ENCODE measurements around the gene HSFX4.
A peak's percentile ranks its signal among the peaks of the same experiment; 100 is the strongest.
"Not testable (repeated sequence)": the region's sequence is repeated elsewhere in the genome, so short reads cannot be mapped to it uniquely, and the experiment has no call there.

Gene HSFX4

DNA sequence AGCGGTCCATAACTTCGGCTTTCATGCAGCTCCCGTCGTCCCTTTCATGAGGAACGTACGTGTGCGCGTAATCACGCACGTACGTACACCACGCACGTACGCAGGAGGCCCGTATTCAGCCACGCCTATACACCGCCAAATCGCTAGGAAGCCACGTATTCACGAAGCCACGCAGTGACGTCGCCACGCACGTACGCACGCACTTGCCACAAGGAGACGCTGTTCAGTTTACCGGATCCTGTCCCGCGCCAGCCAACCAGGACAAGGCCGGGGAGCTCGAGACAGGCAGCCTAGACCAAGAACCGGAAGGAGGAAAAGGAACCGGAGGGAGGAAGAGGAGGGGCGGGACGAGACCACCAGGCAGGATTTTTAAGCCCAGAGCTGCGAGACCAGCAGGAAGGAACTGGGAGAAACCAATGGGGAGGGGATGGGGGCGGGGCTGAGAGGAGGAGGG lies 9.1 kb downstream of the HSFX4 start, which contains the start of gene EOLA2:
EOLA2 (minus strand) TSS at position 65 of the 454 bp plus-strand sequence. CDS start 4,617 bp downstream, outside the sequence.
- peak; percentile 98 for DNase-seq

- peak; percentile 99 for DNase-seq
Observed at GRCh38 chrX:149938881-149939654, 9.7 kb downstream of the HSFX4 start.

GRCh38 chrX:149939655-149939904 lies 10.2 kb downstream of the HSFX4 start:
- DNase-seq, result no peak

- peak; percentile 98 for DNase-seq
Observed at GRCh38 chrX:149939905-149940673, 10.7 kb downstream of the HSFX4 start.

DNA sequence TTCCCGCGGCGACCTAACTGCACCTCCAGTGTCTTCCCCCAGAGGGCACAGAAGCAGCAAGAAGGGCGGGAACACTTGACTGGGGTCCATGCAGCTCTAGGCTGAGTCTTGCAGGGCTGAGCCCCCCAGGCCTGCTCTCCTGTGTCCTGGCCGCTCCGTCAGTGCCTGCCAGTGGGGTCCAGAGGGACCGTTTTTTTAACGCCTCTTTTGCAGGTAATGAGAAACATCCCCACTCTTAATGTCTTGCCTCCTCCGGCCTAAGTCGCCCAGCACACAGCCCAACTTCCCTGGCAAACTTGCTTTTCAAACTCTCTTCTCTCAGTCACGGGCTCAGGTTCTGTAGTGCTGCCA lies 11.3 kb downstream of the HSFX4 start:
- DNase-seq, result not testable (repeated sequence)

DNA sequence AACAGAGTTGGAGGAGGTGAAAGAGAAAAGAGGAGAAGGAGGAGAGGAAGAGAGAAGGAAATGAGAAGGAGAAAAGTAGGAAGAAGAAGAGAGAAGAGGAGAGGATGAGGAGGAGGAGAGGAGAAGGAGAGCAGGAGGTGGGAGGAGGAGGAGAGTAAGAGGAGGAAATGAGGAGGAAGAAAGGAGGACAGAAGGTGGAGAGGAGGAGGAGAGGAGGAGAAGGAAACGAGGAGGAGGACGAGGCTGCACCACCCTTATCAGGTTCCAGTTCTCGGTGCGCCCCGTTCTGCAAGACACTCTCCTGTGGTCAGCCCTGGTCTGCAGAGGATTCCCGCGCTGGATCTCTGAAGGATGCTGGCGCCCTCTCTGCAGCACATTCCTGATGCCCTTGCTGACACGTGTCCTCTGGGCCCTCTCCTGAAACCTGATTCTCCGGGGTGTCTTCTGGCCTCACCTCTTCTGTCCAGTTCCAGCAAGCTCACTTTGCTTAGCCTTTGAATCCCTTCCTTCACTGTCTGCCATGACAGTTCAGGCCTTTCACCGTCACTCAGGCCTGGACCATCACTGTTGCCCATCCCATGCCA lies 15.8 kb downstream of the HSFX4 start:
- not testable (repeated sequence) for DNase-seq

DNA sequence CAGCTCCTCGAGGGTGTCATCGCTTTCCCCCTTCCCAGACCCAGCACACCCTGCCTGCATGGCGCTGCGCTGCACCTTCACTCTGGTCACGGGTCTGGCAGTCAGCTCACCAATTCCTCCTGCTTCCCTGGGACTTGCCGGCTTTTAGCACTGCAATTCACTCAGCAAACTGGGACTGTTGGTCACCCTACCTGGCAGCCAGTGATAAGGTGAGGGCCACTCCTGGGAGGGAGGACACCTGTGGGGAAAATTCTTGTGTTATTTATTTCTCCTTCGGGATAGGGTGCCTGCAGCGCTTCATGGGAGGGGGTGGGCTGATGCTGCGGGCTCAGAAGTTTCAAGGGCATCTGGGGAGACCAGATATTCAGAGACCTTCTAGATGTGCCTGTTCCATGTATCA lies 16.4 kb downstream of the HSFX4 start:
- DNase-seq, result not testable (repeated sequence)

- not testable (repeated sequence) for DNase-seq
Observed at GRCh38 chrX:149946932-149947331, 17.6 kb downstream of the HSFX4 start.

DNA sequence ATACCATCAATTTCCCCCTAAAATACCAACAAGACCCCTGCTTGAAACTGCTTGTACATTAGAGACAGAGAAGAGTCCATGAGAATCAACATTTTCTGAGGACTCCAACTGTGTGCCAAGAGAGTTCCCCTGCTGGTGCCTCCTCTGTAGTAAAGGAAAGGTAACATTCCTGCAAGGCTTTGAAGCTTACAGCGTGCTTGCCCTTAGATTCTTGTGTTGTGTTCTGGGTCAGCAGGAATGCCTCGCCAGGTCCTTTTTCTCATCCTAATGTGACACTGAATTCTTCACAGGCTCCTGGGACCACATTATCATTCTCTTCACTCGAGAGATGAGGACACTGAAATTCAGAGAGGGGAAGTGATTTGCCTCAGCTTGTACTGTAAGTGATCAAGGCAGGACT lies 18.6 kb downstream of the HSFX4 start:
- DNase-seq, result no peak

DNA sequence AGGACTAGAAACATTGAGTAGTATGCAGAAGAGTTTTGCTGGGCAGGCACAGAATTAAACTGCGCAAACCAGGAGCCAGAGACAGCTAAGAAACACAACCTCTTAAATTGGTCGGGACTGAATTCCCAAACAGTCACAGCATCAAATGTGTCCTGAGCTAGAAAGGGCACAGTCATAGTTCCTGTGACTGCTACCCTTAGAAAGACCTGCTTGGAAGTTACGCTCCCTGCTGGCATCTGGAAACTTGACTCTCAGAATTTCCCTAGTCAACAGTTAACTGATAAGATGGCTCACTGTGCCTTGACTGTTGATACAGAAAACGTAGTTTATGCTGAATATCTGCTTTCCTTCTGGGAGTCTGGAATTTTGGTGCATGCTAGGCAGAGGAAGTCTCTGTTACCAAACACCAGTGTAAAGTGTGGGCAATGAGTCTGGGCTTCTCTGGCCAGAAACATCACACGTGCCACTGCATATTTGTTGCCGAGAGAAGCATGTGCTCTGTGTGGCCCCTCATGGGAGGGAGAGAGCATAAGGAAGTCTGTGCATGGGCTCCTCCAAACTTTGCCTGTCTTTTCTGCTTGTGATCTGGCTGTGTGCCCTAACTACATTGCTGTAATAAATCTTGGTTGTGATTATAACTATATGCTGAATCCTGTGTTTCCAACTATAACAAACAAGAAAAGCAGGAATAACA lies 20.5 kb downstream of the HSFX4 start:
- DNase-seq, result no peak

GRCh38 chrX:149950681-149951080 lies 21.3 kb downstream of the HSFX4 start:
- DNase-seq, result no peak

DNA sequence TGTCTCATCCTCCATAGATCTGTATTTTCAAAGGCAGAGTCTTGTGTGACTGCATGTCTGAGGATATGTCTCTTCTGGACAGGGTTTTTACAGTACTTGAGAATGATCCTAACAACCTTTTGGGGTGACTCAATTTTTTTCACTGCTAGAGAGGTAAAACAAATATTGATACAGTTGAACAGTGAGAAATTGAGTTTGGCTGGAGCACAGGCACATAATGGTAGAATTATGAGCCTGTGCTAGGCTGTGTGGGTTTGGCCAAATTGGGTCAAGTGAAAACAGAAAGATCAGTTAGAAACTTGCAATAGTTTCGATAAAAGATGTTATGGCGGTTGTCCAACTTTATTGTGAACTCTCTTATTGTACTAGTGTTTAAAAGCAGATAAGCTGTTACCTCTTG lies 32.2 kb downstream of the HSFX4 start:
- DNase-seq, result no peak

DNA sequence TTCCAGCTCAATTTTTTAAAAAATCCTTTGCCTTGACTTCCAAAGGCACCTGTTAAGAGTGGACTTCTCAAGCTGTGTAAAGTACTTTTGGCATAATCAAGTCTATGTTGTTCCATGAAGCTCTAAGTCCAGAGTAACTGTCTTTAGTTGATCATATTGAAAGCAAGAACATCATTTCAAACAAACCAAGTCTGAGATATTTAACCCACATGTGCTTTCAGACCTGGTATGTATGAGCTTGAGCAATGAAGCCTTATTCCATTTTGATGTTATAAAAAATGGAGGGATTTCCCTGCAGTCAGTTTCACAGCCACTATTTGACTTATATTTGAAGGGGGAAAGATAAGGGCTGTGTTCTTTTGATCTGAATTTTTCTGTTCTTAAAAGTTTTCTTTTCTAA lies 32.6 kb downstream of the HSFX4 start:
- DNase-seq, result no peak

DNA sequence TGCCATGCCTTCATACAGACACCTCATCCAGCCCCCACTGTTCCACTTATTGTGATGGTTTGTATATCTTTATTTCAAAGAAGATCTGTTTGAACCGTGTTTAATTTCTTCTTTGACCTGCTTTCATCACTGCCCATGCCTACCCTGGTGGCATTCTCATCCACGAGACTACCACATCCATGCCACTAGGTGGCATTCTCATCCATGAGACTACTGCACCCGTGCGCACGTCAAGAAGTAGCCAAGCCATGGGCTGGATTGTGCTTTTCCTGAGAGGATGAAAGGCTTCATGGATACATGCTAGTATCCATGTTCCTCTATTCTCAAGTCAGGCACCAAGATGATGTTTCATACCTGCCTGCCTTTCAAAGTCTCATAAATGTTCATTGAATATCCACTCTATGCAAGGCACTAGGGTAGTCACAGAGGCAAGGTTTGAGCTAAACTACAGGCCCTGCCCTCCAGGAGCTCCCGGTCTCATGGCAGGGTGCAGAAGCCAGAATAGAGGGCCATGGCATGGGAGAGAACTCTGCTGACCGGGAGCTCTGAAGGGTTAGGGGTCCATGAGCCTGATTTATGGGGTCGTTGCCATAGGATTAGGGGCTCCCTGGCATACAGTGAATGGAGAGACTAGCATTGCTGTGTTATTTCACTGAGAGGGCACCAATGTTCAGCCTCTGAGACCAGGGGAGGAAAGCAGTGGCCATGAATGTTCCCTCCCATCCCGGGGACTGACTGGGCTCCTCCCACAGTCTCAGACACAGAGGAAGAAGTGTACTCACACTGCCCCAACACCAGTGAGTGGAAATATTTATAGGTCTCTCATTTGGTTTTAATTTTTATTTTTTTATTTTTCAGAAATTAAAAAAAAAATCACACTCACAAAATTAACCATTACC lies 33.7 kb downstream of the HSFX4 start:
- DNase-seq, result peak; percentile 9

DNA sequence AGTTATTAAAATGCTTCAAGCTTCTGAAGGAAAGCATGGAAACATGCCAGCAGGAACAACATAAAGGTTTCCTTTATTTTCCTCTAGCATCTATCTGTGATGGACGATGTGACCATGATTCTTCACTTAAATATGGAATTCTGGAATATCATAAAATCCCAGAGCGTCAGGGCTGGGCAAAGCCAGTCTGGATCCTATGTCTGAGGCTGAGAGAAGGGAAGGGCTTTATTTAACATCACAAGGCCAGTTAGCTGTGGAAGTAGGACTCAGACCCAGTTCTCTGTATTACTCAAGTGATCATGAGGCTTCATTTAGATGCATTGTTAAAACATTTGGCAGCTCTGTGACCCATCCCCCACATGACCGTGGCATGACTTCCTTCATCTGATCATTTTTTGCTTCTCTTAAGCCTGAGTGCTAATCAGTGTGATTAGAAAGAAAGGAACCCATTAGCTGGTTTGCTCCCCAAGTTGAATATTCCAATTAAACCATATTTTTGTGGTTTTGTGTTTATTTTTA lies 49.8 kb downstream of the HSFX4 start:
- DNase-seq, result no peak
